GM12878 (cell line): ENCODE results near the gene TASOR. TPM values are rescaled to one million over a fixed set of nuclear protein-coding genes. Genes with fewer than 3 reads are reported as not detected.

Experiments used
- ATAC-seq: fragments of 200-7000 bp; cut with Tn5 transposase; 3 replicates; pipeline ENCODE4 v1.9.1; 2020; ENCODE audit warnings: mild to moderate bottlenecking, moderate library complexity
- BruUV-seq: library from RNA; stranded (reverse); fragments of 400-500 nt; replicated peaks from 2 replicates; lab custom pipeline; 2021; lab: Mats Ljungman, UMichigan
- CTCF ChIA-PET: fragments of 300-600 bp; sonication (Branson Sonifier 250); formaldehyde crosslinking; extraction: SDS; loops from one replicate; lab custom pipeline; 2021; ENCODE audit warnings: inconsistent platforms; lab: Yijun Ruan, JAX
- POLR2A ChIA-PET: fragments of 350-600 bp; formaldehyde crosslinking; extraction: SDS; loops from one replicate; lab custom pipeline; 2021; ENCODE audit warnings: inconsistent platforms; lab: Charles Lee
- RAD21 ChIA-PET: fragments of 300-600 bp; sonication (Branson Sonifier 250); formaldehyde crosslinking; loops from one replicate; lab custom pipeline; 2023; ENCODE audit warnings: antibody characterized with exemption; ENCODE audit not compliant: unreplicated experiment; lab: Charles Lee
- SMC1A ChIA-PET: fragments of 300-600 bp; sonication (Branson Sonifier 250); formaldehyde crosslinking; loops from one replicate; lab custom pipeline; 2023; ENCODE audit not compliant: unreplicated experiment, uncharacterized antibody; lab: Charles Lee
- DNase-seq: peaks from one replicate; pipeline ENCODE4 v3.0.0-alpha.2; 2011; ENCODE audit warnings: low read depth, low spot score
- FAIRE-seq: peaks from 3 replicates; lab custom pipeline; 2011; peaks lifted over from hg19 to GRCh38; lab: Jason Lieb, UNC
- H2AFZ ChIP-seq: 2 replicates; pipeline ENCODE4 v1.6.0; 2011; ENCODE audit warnings: low read depth, low read length, control low read depth; ENCODE audit not compliant: control insufficient read depth
- H3K27ac ChIP-seq: 2 replicates; pipeline ENCODE4 v1.5.1; 2011; ENCODE audit warnings: control low read depth; ENCODE audit not compliant: control insufficient read depth, insufficient read depth
- H3K27me3 ChIP-seq, 2 experiments: replicated peaks in 1 of 2; 2 replicates each; pipeline versions ENCODE4 v1.6.0 to v1.6.1; 2011; ENCODE audit warnings: low read length in 1 of 2; ENCODE audit not compliant: control insufficient read depth in 2 of 2, insufficient read depth in 2 of 2
- H3K36me3 ChIP-seq, 2 experiments: 2 replicates each; pipeline ENCODE4 v1.5.1; 2011; ENCODE audit warnings: low read length in 1 of 2; ENCODE audit not compliant: control insufficient read depth in 2 of 2, insufficient read depth in 2 of 2
- H3K4me1 ChIP-seq: 2 replicates; pipeline ENCODE4 v1.6.1; 2011; ENCODE audit warnings: mild to moderate bottlenecking, low read length, moderate library complexity, mixed read lengths; ENCODE audit not compliant: control insufficient read depth, insufficient read depth
- H3K4me2 ChIP-seq: 2 replicates; pipeline ENCODE4 v1.6.0; 2011; ENCODE audit warnings: control low read depth; ENCODE audit not compliant: control insufficient read depth, insufficient read depth
- H3K4me3 ChIP-seq: fragments of 200-600 bp; sonication (generic); 2 replicates; pipeline ENCODE4 v1.5.1; 2016
- H3K79me2 ChIP-seq: 2 replicates; pipeline ENCODE4 v1.6.0; 2011; ENCODE audit warnings: low read length; ENCODE audit not compliant: control insufficient read depth, insufficient read depth
- H3K9ac ChIP-seq: 2 replicates; pipeline ENCODE4 v1.8.0; 2011; ENCODE audit warnings: low read length, control low read depth, mixed read lengths; ENCODE audit not compliant: control insufficient read depth, insufficient read depth
- H3K9me3 ChIP-seq: replicated peaks from 3 replicates; pipeline ENCODE4 v1.5.1; 2011; ENCODE audit warnings: mild to moderate bottlenecking, low read length; ENCODE audit not compliant: control insufficient read depth, insufficient read depth
- H4K20me1 ChIP-seq: 2 replicates; pipeline ENCODE4 v1.6.0; 2011; ENCODE audit not compliant: control insufficient read depth, insufficient read depth
- CEBPB ChIP-seq, 2 experiments: fragments of 150-350 bp in 1 of 2; IDR thresholded peaks; 2 replicates each; pipeline ENCODE4 v1.6.1; 2012 to 2014; ENCODE audit warnings: low read depth in 2 of 2, low read length in 2 of 2, borderline replicate concordance in 1 of 2, inconsistent platforms in 1 of 2
- DPF2 ChIP-seq: fragments of 450-650 bp; IDR thresholded peaks from 2 replicates; pipeline ENCODE4 v1.6.1; 2017; ENCODE audit warnings: mild to moderate bottlenecking
- ETV6 ChIP-seq, 2 experiments: fragments of 450-650 bp in 1 of 2; IDR thresholded peaks in 1 of 2; conservative IDR thresholded peaks in 1 of 2; 2 replicates each; pipeline ENCODE4 v1.6.1; 2014; ENCODE audit warnings: antibody characterized with exemption in 1 of 2, borderline replicate concordance in 1 of 2, low read depth in 1 of 2, mild to moderate bottlenecking in 1 of 2, moderate library complexity in 1 of 2
- FOXM1 ChIP-seq: IDR thresholded peaks from 2 replicates; pipeline ENCODE4 v1.6.1; 2012; ENCODE audit warnings: low read depth, mild to moderate bottlenecking, inconsistent platforms, low read length, moderate library complexity
- KAT2A ChIP-seq: conservative IDR thresholded peaks from 2 replicates; pipeline ENCODE4 v1.6.1; 2011; ENCODE audit warnings: low read depth, low read length; ENCODE audit not compliant: control insufficient read depth
- KDM1A ChIP-seq: fragments of 200-600 bp; sonication (generic); IDR thresholded peaks from 2 replicates; pipeline ENCODE4 v1.6.1; 2016; ENCODE audit warnings: borderline replicate concordance
- NFIC ChIP-seq: IDR thresholded peaks from 2 replicates; pipeline ENCODE4 v1.6.1; 2012; ENCODE audit warnings: low read depth, mild to moderate bottlenecking, inconsistent platforms, low read length, moderate library complexity
- POLR2A ChIP-seq: IDR thresholded peaks from 2 replicates; pipeline ENCODE4 v1.6.1; 2011; ENCODE audit warnings: low read depth, mild to moderate bottlenecking, low read length
- SMAD5 ChIP-seq: IDR thresholded peaks from 2 replicates; pipeline ENCODE4 v1.6.1; 2016; ENCODE audit warnings: antibody characterized with exemption, low read depth
- SP1 ChIP-seq: IDR thresholded peaks from one replicate; pipeline ENCODE4 v1.6.1; 2011; ENCODE audit warnings: low read depth, low read length
- TAF1 ChIP-seq: IDR thresholded peaks from 2 replicates; pipeline ENCODE4 v1.6.1; 2011; ENCODE audit warnings: mild to moderate bottlenecking, low read depth, low read length, borderline replicate concordance
- WRNIP1 ChIP-seq: IDR thresholded peaks from 2 replicates; pipeline ENCODE4 v1.6.1; 2011; ENCODE audit warnings: low read depth, low read length, improper control_type of control experiment, borderline replicate concordance
- ZNF217 ChIP-seq: fragments of 450-650 bp; IDR thresholded peaks from 2 replicates; pipeline ENCODE4 v1.6.1; 2017; ENCODE audit warnings: antibody characterized with exemption, mild to moderate bottlenecking
- in situ Hi-C: fragments of 300-500 bp; cut with MboI; formaldehyde crosslinking; loops from 9 replicates; pipeline ENCODE4 v1.14.3; 2018; ENCODE audit warnings: mixed read lengths
- intact Hi-C: fragments of 100-400 bp; cut with micrococcal nuclease; formaldehyde crosslinking; loops from one replicate; pipeline ENCODE4 v1.14.2; 2022; ENCODE audit not compliant: unreplicated experiment
- polyA plus RNA-seq, 11 experiments: library from polyadenylated mRNA; depleted of rRNA in 4 of 11; unstranded in 6 of 11; stranded (reverse) in 5 of 11; fragments of >200 nt; fragmentation: Nextera tagmentation in 4 of 11; fragmentation: Illumina TruSeq in 1 of 11; extraction: Ambion mirVana in 4 of 11; extraction: Trizol in 1 of 11; gene quantifications; 1 replicate in 1 of 11; 2 replicates in 10 of 11; pipeline versions ENCODE4 v1.2.1 to v1.2.3, GENCODE V29; 2011 to 2016; ENCODE audit warnings: inconsistent platforms in 2 of 11, missing spikeins in 2 of 11, low read depth in 1 of 11
- total RNA-seq, 4 experiments: library from RNA; depleted of rRNA in 3 of 4; stranded (reverse); fragments of >200 nt in 3 of 4; fragmentation: Illumina TruSeq in 1 of 4; extraction: Trizol in 1 of 4; gene quantifications; 2 replicates each; pipeline versions ENCODE4 v1.2.1 to v1.2.3, GENCODE V29; 2013 to 2021

Gene TASOR
- total and polyA plus RNA-seq, 10 of the 15 experiments (the other 5 are each of a cell fraction or from before 2014, with no cell fraction given), result 29.6 to 95.1 (median 52.6) TPM

DNA sequence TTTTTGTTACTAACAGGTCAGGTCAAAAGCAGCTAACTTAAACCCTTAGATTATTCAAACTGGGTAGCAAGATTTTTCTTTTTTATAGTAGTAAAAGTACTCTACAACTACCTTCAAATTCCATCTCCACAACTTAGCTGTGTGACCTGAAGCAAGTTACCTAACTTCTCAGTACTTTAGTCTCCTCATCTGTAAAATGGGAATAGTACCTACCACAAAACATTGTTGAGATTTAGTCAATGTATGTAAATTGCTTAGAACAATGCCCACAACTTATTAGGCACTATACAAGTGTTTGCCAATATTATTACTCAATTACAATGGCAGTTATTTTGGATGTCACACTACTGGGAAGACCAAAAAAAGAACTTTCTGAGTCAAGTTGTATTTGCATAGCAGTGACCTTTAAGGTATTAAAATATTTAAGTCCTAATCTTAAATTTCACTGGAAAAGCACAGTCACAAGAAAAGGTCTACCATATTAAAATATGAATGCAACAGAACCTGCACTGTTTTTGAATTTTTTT, 2.9 kb downstream of the TASOR start:
- peaks cover 2% of the 10 kb centered on the region; the same call in 1 of the 3 replicates for H3K9me3 ChIP-seq
- no peak for DNase-seq
- intact Hi-C loops (no loop called here), in situ Hi-C loops (no loop called here)
- peaks cover 3% of the 10 kb centered on the region for H3K4me1 ChIP-seq
- H3K36me3 ChIP-seq, result peaks cover 0 to 3% of the 10 kb centered on the region in 2 experiments; a peak in 1 of 4 replicates
- no peaks in the 10 kb centered on the region for H3K27me3 ChIP-seq
- H3K4me2 ChIP-seq, result peak overlapping the region; percentile 72
- H2AFZ ChIP-seq, result no peak overlapping the region
- no peak overlapping the region for H3K9ac ChIP-seq
- FAIRE-seq, result no peak
- peak overlapping the region; percentile 94 for H3K4me3 ChIP-seq
- no peak for ATAC-seq
- CTCF ChIA-PET, result interaction anchor here (0.9 to 2.3 kb wide), 6 partner anchors 9 to 121 kb away, joined by 4 to 5 read pairs (median 4); partner anchors contain the start of gene ARHGEF3
- no peak overlapping the region; the same call in 1 of the 2 replicates for H3K27ac ChIP-seq
- RAD21 ChIA-PET, result interaction anchor here (0.9 to 1.7 kb wide), 9 partner anchors 12 to 120 kb away, joined by 3 to 8 read pairs (median 5); no protein-coding TSS in a partner anchor
- H3K79me2 ChIP-seq, result peaks cover 60% of the 10 kb centered on the region
- POLR2A ChIA-PET, result interaction anchor here (0.5 to 1.2 kb wide), 4 partner anchors 36 to 890 kb away, joined by 3 to 7 read pairs (median 4); no protein-coding TSS in a partner anchor
- TF ChIP-seq NFIC, result 0 out of 2 replicates have a peak, but pooled peaks have one; percentile 16
- no peak for TF ChIP-seq WRNIP1
- no peak for TF ChIP-seq KDM1A
- no peak for TF ChIP-seq SMAD5
- TF ChIP-seq SP1, result no peak
- no peak for TF ChIP-seq ETV6 (conservative IDR thresholded peaks at IDR 0.05 in 1 of 2, IDR thresholded peaks at IDR 0.05 in 1 of 2; ENCODE audit: borderline replicate concordance in 1 of 2, low read depth in 1 of 2)
- TF ChIP-seq POLR2A, result no peak
- TF ChIP-seq KAT2A, result no peak
- no peak for TF ChIP-seq CEBPB (IDR thresholded peaks at IDR 0.05; ENCODE audit: borderline replicate concordance in 1 of 2, low read depth in 2 of 2, low read length in 2 of 2)
- TF ChIP-seq TAF1, result no peak
- TF ChIP-seq ZNF217, result peak; percentile 33; the same call in 1 of the 2 replicates
- TF ChIP-seq FOXM1, result no peak
- no peak for TF ChIP-seq DPF2
- BruUV-seq, result no TSS peak
- SMC1A ChIA-PET, result interaction anchor here (0.6 to 2.1 kb wide), 6 partner anchors 8 to 1131 kb away, joined by 3 to 7 read pairs (median 4); partner anchors contain the start of gene CCDC66
- H4K20me1 ChIP-seq, result no peaks in the 10 kb centered on the region
